Testis (tissue), 3 donors: ENCODE results near the gene MOB3B. TPM values are rescaled to one million over a fixed set of nuclear protein-coding genes. Genes with fewer than 3 reads are reported as not detected.

Experiments
- DNase-seq: peaks from one replicate; pipeline ENCODE4 v3.0.0-alpha.2; 2019
- H3K27ac ChIP-seq, 2 donors: fragments of 200-600 bp; sonication (generic); one replicate each; pipeline ENCODE4 v1.5.1; 2019
- H3K27me3 ChIP-seq: fragments of 200-600 bp; sonication (generic); one replicate; pipeline ENCODE4 v1.5.1; 2019
- H3K36me3 ChIP-seq: fragments of 200-600 bp; sonication (generic); one replicate; pipeline ENCODE4 v1.5.1; 2017; ENCODE audit warnings: low read depth; ENCODE audit errors: missing control alignments
- H3K4me1 ChIP-seq: fragments of 200-600 bp; sonication (generic); one replicate; pipeline ENCODE4 v1.5.1; 2019
- H3K4me3 ChIP-seq, 2 donors: fragments of 200-600 bp; sonication (generic); one replicate each; pipeline ENCODE4 v1.5.1; 2017 to 2019
- H3K9me3 ChIP-seq: fragments of 200-600 bp; sonication (generic); one replicate; pipeline ENCODE4 v1.5.1; 2017
- CTCF ChIP-seq, 3 experiments: fragments of 450-650 bp in 2 of 3; fragments of 200-600 bp in 1 of 3; sonication (generic) in 1 of 3; IDR thresholded peaks; one replicate each; pipeline ENCODE4 v1.5.1; 2016 to 2019; ENCODE audit warnings: antibody characterized with exemption in 3 of 3, mild to moderate bottlenecking in 2 of 3, moderate library complexity in 1 of 3
- POLR2A ChIP-seq: fragments of 450-650 bp; IDR thresholded peaks from one replicate; pipeline ENCODE4 v1.6.1; 2017; ENCODE audit warnings: antibody characterized with exemption, mild to moderate bottlenecking, moderate library complexity
- WGBS, 2 donors: methylation state at CpG; one replicate each; pipeline ENCODE4 v1.1.5; 2018; 5-methylcytosine and 5-hydroxymethylcytosine counted together
- intact Hi-C: fragments of 100-400 bp; cut with DNase I; formaldehyde crosslinking; loops from one replicate; pipeline ENCODE4 v1.15.1; 2023; ENCODE audit warnings: low total_unique reads
- polyA plus RNA-seq: library from polyadenylated mRNA; stranded (reverse); fragments of 350-450 nt; fragmentation: Illumina TruSeq; extraction: RNeasy Lipid Tissue Mini Kit (QIAGEN cat#74804); gene quantifications from one replicate; pipeline ENCODE4 v1.2.3, GENCODE V29; 2014; ENCODE audit warnings: low read depth, low replicate concordance; ENCODE audit not compliant: insufficient read depth
- total RNA-seq, 2 donors: library from RNA; depleted of rRNA; stranded (reverse); fragments of >200 nt; gene quantifications; one replicate each; pipeline ENCODE4 v1.2.3, GENCODE V29; 2016

MOB3B gene
- total and polyA plus RNA-seq, 3 donors from 2014 or later: 9.1 to 23.2 (median 17.5) TPM

GRCh38 chr9:27388150-27388549 lies 141.5 kb downstream of the MOB3B start:
- no peaks in the 10 kb centered on the region for H3K4me1 ChIP-seq
- intact Hi-C loops: no loop called here
- no peaks in the 10 kb centered on the region for H3K9me3 ChIP-seq
- no peak overlapping the region for H3K27ac ChIP-seq
- no peak overlapping the region for H3K4me3 ChIP-seq
- WGBS, 2 donors: 86 to 97% methylated on average over 2 of the region's 2 CpGs
- H3K27me3 ChIP-seq: no peaks in the 10 kb centered on the region
- TF ChIP-seq POLR2A (no peak), CTCF (IDR thresholded peaks at IDR 0.05) (no peak)
- DNase-seq: no peak
- H3K36me3 ChIP-seq: no peaks in the 10 kb centered on the region

GRCh38 chr9:27387722-27388121 lies 141.9 kb downstream of the MOB3B start:
- 75 to 95% methylated on average over 3 of the region's 3 CpGs for WGBS, 2 donors
- no peak for TF ChIP-seq POLR2A
- TF ChIP-seq CTCF (IDR thresholded peaks at IDR 0.05): no peak
- no peak for DNase-seq
- Histone ChIP-seq H3K9me3 (no peaks in the 10 kb centered on the region), H3K4me3 (no peak overlapping the region), H3K27ac (no peak overlapping the region), H3K36me3 (no peaks in the 10 kb centered on the region), H3K4me1 (no peaks in the 10 kb centered on the region), H3K27me3 (no peaks in the 10 kb centered on the region)
- intact Hi-C loops: no loop called here

GRCh38 chr9:27386571-27387091 lies 143.0 kb downstream of the MOB3B start:
- H3K27ac ChIP-seq: no peak overlapping the region
- DNase-seq: no peak
- H3K36me3 ChIP-seq: no peaks in the 10 kb centered on the region
- H3K27me3 ChIP-seq: no peaks in the 10 kb centered on the region
- H3K4me3 ChIP-seq: no peak overlapping the region
- intact Hi-C loops: no loop called here
- WGBS, 2 donors: 88 to 96% methylated on average over 4 of the region's 4 CpGs
- no peaks in the 10 kb centered on the region for H3K4me1 ChIP-seq
- H3K9me3 ChIP-seq: no peaks in the 10 kb centered on the region
- TF ChIP-seq CTCF (IDR thresholded peaks at IDR 0.05) (no peak), POLR2A (no peak)

GRCh38 chr9:27385606-27386322 lies 143.8 kb downstream of the MOB3B start:
- DNase-seq: no peak
- no peak for TF ChIP-seq CTCF (IDR thresholded peaks at IDR 0.05)
- no peak for TF ChIP-seq POLR2A
- intact Hi-C loops: no loop called here
- H3K27ac ChIP-seq: no peak overlapping the region
- H3K4me1 ChIP-seq: no peaks in the 10 kb centered on the region
- no peaks in the 10 kb centered on the region for H3K9me3 ChIP-seq
- no peak overlapping the region for H3K4me3 ChIP-seq
- H3K36me3 ChIP-seq: no peaks in the 10 kb centered on the region
- H3K27me3 ChIP-seq: no peaks in the 10 kb centered on the region
- WGBS, 2 donors: 88 to 89% methylated on average over 4 of the region's 4 CpGs
